Hepatocyte (in vitro differentiated cells): ENCODE results near the gene PAFAH1B1. TPM values are rescaled to one million over a fixed set of nuclear protein-coding genes. Genes with fewer than 3 reads are reported as not detected.

Source experiments
- DNase-seq: peaks from one replicate; pipeline ENCODE4 v3.0.0-alpha.2; 2016; ENCODE audit warnings: low spot score
- H2AFZ ChIP-seq: fragments of 200-600 bp; sonication (generic); 2 replicates; pipeline ENCODE4 v1.6.0; 2016; ENCODE audit warnings: antibody characterized with exemption, mild to moderate bottlenecking
- H3K27ac ChIP-seq: fragments of 200-600 bp; sonication (generic); 2 replicates; pipeline ENCODE4 v1.5.1; 2016; ENCODE audit warnings: mild to moderate bottlenecking
- H3K27me3 ChIP-seq: fragments of 200-600 bp; sonication (generic); 2 replicates; pipeline ENCODE4 v1.6.1; 2016
- H3K36me3 ChIP-seq: fragments of 200-600 bp; sonication (generic); replicated peaks from 2 replicates; pipeline ENCODE4 v1.5.1; 2016; ENCODE audit warnings: low read depth; ENCODE audit not compliant: insufficient read depth
- H3K4me1 ChIP-seq: fragments of 200-600 bp; sonication (generic); 2 replicates; pipeline ENCODE4 v1.5.1; 2016; ENCODE audit warnings: mild to moderate bottlenecking, moderate library complexity; ENCODE audit not compliant: insufficient read depth
- H3K4me2 ChIP-seq: fragments of 200-600 bp; sonication (generic); 2 replicates; pipeline ENCODE4 v1.6.0; 2016
- H3K4me3 ChIP-seq: fragments of 200-600 bp; sonication (generic); 2 replicates; pipeline ENCODE4 v1.5.1; 2016; ENCODE audit warnings: mild to moderate bottlenecking
- H3K79me2 ChIP-seq: fragments of 200-600 bp; sonication (generic); 2 replicates; pipeline ENCODE4 v1.6.0; 2017; ENCODE audit warnings: mild to moderate bottlenecking
- H3K9me2 ChIP-seq: fragments of 200-600 bp; sonication (generic); replicated peaks from 2 replicates; pipeline ENCODE4 v1.6.0; 2017; ENCODE audit warnings: mild to moderate bottlenecking; ENCODE audit not compliant: insufficient read depth
- H3K9me3 ChIP-seq: fragments of 200-600 bp; sonication (generic); 2 replicates; pipeline ENCODE4 v1.5.1; 2016; ENCODE audit warnings: low read depth, mild to moderate bottlenecking
- H4K20me1 ChIP-seq: fragments of 200-600 bp; sonication (generic); 2 replicates; pipeline ENCODE4 v1.6.0; 2016; ENCODE audit warnings: mild to moderate bottlenecking; ENCODE audit not compliant: insufficient read depth, poor library complexity, severe bottlenecking
- EZH2 ChIP-seq: fragments of 200-600 bp; sonication (generic); IDR thresholded peaks from 2 replicates; pipeline ENCODE4 v1.6.1; 2016; ENCODE audit warnings: antibody characterized with exemption, mild to moderate bottlenecking, borderline replicate concordance
- EZH2phosphoT487 ChIP-seq: fragments of 200-600 bp; sonication (generic); IDR thresholded peaks from one replicate; pipeline ENCODE4 v1.6.1; 2018; ENCODE audit warnings: antibody characterized with exemption, mild to moderate bottlenecking, low read depth, moderate library complexity; ENCODE audit not compliant: unreplicated experiment, severe bottlenecking
- WGBS: methylation state at CpG from one replicate; pipeline ENCODE4 v1.1.6; 2016; ENCODE audit warnings: low lambda C conversion rate; ENCODE audit errors: missing lambda C conversion rate; 5-methylcytosine and 5-hydroxymethylcytosine counted together
- polyA plus RNA-seq: library from polyadenylated mRNA; unstranded; fragments of >200 nt; fragmentation: Nextera tagmentation; extraction: Ambion mirVana; gene quantifications from 2 replicates; pipeline ENCODE4 v1.2.1, GENCODE V29; 2016
- total RNA-seq: library from RNA; depleted of rRNA; stranded (reverse); fragments of >200 nt; gene quantifications from 2 replicates; pipeline ENCODE4 v1.2.3, GENCODE V29; 2014
- TF ChIP-seq, protein P1 (sequence below): fragments of 200-600 bp; sonication (generic); IDR thresholded peaks from 2 replicates; pipeline ENCODE4 v1.5.1; 2016; ENCODE audit warnings: antibody characterized with exemption, mild to moderate bottlenecking; ENCODE audit not compliant: poor library complexity

Gene PAFAH1B1
- total and polyA plus RNA-seq, 2 experiments from 2014 or later: 37.5 to 91.8 TPM

- Histone ChIP-seq H3K27ac (peak overlapping the region; percentile 53), H3K4me2 (no peak overlapping the region), H3K9me3 (no peaks in the 10 kb centered on the region), H2AFZ (no peak overlapping the region), H3K79me2 (peaks cover 100% of the 10 kb centered on the region), H3K36me3 (no peaks in the 10 kb centered on the region), H3K4me1 (no peaks in the 10 kb centered on the region), H3K4me3 (no peak overlapping the region), H3K27me3 (no peaks in the 10 kb centered on the region), H3K9me2 (no peaks in the 10 kb centered on the region), H4K20me1 (peaks cover 97% of the 10 kb centered on the region)
- peak; percentile 38 for DNase-seq
- TF ChIP-seq, protein P1, sequence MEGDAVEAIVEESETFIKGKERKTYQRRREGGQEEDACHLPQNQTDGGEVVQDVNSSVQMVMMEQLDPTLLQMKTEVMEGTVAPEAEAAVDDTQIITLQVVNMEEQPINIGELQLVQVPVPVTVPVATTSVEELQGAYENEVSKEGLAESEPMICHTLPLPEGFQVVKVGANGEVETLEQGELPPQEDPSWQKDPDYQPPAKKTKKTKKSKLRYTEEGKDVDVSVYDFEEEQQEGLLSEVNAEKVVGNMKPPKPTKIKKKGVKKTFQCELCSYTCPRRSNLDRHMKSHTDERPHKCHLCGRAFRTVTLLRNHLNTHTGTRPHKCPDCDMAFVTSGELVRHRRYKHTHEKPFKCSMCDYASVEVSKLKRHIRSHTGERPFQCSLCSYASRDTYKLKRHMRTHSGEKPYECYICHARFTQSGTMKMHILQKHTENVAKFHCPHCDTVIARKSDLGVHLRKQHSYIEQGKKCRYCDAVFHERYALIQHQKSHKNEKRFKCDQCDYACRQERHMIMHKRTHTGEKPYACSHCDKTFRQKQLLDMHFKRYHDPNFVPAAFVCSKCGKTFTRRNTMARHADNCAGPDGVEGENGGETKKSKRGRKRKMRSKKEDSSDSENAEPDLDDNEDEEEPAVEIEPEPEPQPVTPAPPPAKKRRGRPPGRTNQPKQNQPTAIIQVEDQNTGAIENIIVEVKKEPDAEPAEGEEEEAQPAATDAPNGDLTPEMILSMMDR: no peak
- TF ChIP-seq EZH2 (no peak), EZH2phosphoT487 (no peak)
- WGBS: 76% methylated on average over 9 of the region's 9 CpGs
Measured at GRCh38 chr17:2634361-2634960, 41.0 kb downstream of the PAFAH1B1 start.

DNA sequence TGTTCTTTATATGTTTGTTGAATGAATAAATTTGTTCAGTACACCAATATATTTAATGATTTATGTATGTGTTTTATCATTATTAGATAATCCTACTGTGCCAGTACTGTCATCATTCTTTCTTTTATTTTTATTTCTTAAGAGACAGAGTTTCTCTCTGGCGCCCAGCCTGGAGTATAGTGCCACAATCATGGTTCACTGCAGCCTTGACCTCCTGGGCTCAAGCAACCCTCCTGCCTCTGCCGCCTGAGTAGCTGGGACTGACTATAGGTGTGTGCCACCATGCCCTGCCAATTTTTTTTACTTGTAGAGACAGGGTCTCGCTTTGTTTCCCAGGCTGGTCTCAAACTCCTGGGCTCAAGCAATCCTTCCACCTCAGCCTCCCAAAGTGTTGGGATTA, 41.8 kb downstream of the PAFAH1B1 start:
- no peak for DNase-seq
- H3K4me3 ChIP-seq: no peak overlapping the region
- TF ChIP-seq, protein P1: no peak
- TF ChIP-seq EZH2phosphoT487 (no peak), EZH2 (no peak)
- H3K79me2 ChIP-seq: peaks cover 100% of the 10 kb centered on the region
- H3K4me1 ChIP-seq: no peaks in the 10 kb centered on the region
- whole genome bisulfite sequencing: 100% methylated on average over 3 of the region's 3 CpGs
- H2AFZ ChIP-seq: no peak overlapping the region
- H3K4me2 ChIP-seq: no peak overlapping the region
- H4K20me1 ChIP-seq: peaks cover 89% of the 10 kb centered on the region
- H3K9me3 ChIP-seq: no peaks in the 10 kb centered on the region
- H3K27ac ChIP-seq: no peak overlapping the region
- no peaks in the 10 kb centered on the region for H3K9me2 ChIP-seq
- no peaks in the 10 kb centered on the region for H3K36me3 ChIP-seq
- H3K27me3 ChIP-seq: no peaks in the 10 kb centered on the region

GRCh38 chr17:2635675-2636074, 42.2 kb downstream of the PAFAH1B1 start:
- TF ChIP-seq, protein P1: no peak
- no peak for TF ChIP-seq EZH2phosphoT487
- no peak for TF ChIP-seq EZH2
- Histone ChIP-seq H3K4me2 (no peak overlapping the region), H4K20me1 (peaks cover 87% of the 10 kb centered on the region), H3K4me1 (no peaks in the 10 kb centered on the region), H3K9me2 (no peaks in the 10 kb centered on the region), H3K36me3 (no peaks in the 10 kb centered on the region), H3K27ac (no peak overlapping the region), H3K9me3 (no peaks in the 10 kb centered on the region), H3K4me3 (no peak overlapping the region), H3K79me2 (peaks cover 100% of the 10 kb centered on the region), H2AFZ (no peak overlapping the region), H3K27me3 (no peaks in the 10 kb centered on the region)
- no peak for DNase-seq
- WGBS: 78% methylated on average over 2 of the region's 2 CpGs
